Esophagus squamous epithelium (tissue), 5 donors: Measurements from ENCODE around the gene ASCL3. TPM values are rescaled to one million over a fixed set of nuclear protein-coding genes. Genes with fewer than 3 reads are reported as not detected.
"Not testable (repeated sequence)": the region's sequence is repeated elsewhere in the genome, so short reads cannot be mapped to it uniquely, and the experiment has no call there.

Experiments
- DNase-seq: peaks from one replicate; lab custom pipeline; 2025; lab: John Stamatoyannopoulos, UW
- H3K27ac ChIP-seq, 4 donors: fragments of 200-600 bp; sonication (generic); one replicate each; pipeline ENCODE4 v1.5.1; 2016 to 2019; ENCODE audit warnings: mild to moderate bottlenecking in 1 of 4
- H3K27me3 ChIP-seq, 4 donors: fragments of 200-600 bp; sonication (generic); 1 replicate in 3 of 4; 2 replicates in 1 of 4; pipeline versions ENCODE4 v1.5.1 to v1.6.0; 2017 to 2021; ENCODE audit warnings: antibody characterized with exemption in 1 of 4
- H3K36me3 ChIP-seq, 3 donors: fragments of 200-600 bp; sonication (generic); one replicate each; pipeline ENCODE4 v1.5.1; 2016 to 2019
- H3K4me1 ChIP-seq, 3 donors: fragments of 200-600 bp; sonication (generic); one replicate each; pipeline ENCODE4 v1.5.1; 2017 to 2019
- H3K4me3 ChIP-seq, 4 donors: fragments of 200-600 bp; sonication (generic); 1 replicate in 3 of 4; 2 replicates in 1 of 4; pipeline ENCODE4 v1.5.1; 2016 to 2019; ENCODE audit warnings: mild to moderate bottlenecking in 2 of 4, moderate library complexity in 1 of 4
- H3K9me3 ChIP-seq, 3 donors: fragments of 200-600 bp; sonication (generic); one replicate each; pipeline ENCODE4 v1.5.1; 2016 to 2019
- POLR2A ChIP-seq, 4 donors: fragments of 450-650 bp; IDR thresholded peaks; one replicate each; pipeline ENCODE4 v1.6.1; 2017; ENCODE audit warnings: antibody characterized with exemption in 4 of 4, mild to moderate bottlenecking in 4 of 4, moderate library complexity in 3 of 4
- WGBS, 2 donors: methylation state at CpG; one replicate each; pipeline ENCODE4 v1.1.5; 2018; 5-methylcytosine and 5-hydroxymethylcytosine counted together
- intact Hi-C: fragments of 100-400 bp; cut with DNase I; formaldehyde crosslinking; loops from one replicate; pipeline ENCODE4 v1.15.0; 2022
- total RNA-seq, 4 donors: library from RNA; depleted of rRNA; stranded (reverse); fragments of >200 nt; gene quantifications; one replicate each; pipeline ENCODE4 v1.1.0, GENCODE V29; 2016
- TF ChIP-seq, protein P1 (sequence below), 6 experiments: fragments of 450-650 bp in 4 of 6; fragments of 200-600 bp in 2 of 6; sonication (generic) in 2 of 6; IDR thresholded peaks; one replicate each; pipeline ENCODE4 v1.5.1; 2016 to 2019; ENCODE audit warnings: antibody characterized with exemption in 6 of 6, mild to moderate bottlenecking in 4 of 6, moderate library complexity in 4 of 6
- donor health status: DM: yes; HTN: yes; CAD: no.

Gene ASCL3
- not detected for total RNA-seq

DNA sequence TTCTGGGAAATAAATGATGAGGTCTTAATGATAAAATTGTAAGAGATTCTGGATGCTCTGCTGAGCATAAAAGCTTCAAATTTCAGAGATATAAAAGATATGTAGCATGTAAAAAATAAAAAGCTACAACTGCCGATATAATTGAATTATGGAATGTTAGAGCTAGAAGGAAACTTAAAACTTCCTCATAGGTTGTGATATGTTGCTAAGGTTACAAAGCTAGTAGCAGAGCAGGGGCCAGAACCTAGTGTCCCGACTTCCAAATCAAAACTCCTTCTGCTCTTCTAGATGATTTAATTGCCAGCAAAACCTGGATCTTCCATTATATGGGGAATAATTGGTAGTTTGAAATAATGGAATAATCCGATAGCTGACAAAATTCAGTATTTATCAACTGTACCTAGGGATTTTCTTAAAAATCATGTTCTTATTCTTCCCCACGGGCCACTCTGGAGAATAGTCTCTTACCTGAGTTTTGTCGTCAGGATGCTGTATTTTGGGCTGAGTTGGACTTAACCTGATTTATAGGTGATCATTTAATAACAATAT is at the start of gene ASCL3:
ASCL3 (minus strand) TSS at position 499 of the 549 bp plus-strand sequence. CDS start 4,855 bp downstream, outside the sequence.
- H3K36me3 ChIP-seq = peaks cover 0 to 12% (median 0%) of the 10 kb centered on the region in 3 donors
- DNase-seq = no peak
- WGBS, 2 donors = 69 to 81% methylated on average over 5 of the region's 5 CpGs
- H3K27ac ChIP-seq = no peak within 1 kb of the TSS
- no peaks in the 10 kb centered on the region for H3K4me1 ChIP-seq
- no peak within 1 kb of the TSS for H3K4me3 ChIP-seq
- TF ChIP-seq, protein P1, sequence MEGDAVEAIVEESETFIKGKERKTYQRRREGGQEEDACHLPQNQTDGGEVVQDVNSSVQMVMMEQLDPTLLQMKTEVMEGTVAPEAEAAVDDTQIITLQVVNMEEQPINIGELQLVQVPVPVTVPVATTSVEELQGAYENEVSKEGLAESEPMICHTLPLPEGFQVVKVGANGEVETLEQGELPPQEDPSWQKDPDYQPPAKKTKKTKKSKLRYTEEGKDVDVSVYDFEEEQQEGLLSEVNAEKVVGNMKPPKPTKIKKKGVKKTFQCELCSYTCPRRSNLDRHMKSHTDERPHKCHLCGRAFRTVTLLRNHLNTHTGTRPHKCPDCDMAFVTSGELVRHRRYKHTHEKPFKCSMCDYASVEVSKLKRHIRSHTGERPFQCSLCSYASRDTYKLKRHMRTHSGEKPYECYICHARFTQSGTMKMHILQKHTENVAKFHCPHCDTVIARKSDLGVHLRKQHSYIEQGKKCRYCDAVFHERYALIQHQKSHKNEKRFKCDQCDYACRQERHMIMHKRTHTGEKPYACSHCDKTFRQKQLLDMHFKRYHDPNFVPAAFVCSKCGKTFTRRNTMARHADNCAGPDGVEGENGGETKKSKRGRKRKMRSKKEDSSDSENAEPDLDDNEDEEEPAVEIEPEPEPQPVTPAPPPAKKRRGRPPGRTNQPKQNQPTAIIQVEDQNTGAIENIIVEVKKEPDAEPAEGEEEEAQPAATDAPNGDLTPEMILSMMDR (IDR thresholded peaks at IDR 0.05) = no peak
- TF ChIP-seq POLR2A (IDR thresholded peaks at IDR 0.05) = no peak
- H3K9me3 ChIP-seq = no peaks in the 10 kb centered on the region
- no peaks in the 10 kb centered on the region for H3K27me3 ChIP-seq
- intact Hi-C loops = no loop called here

- WGBS, 2 donors = 57 to 74% methylated on average over 1 of the region's 1 CpG
- no peak for DNase-seq
- no peak overlapping the region for H3K27ac ChIP-seq
- H3K4me3 ChIP-seq = no peak overlapping the region
- H3K27me3 ChIP-seq = no peaks in the 10 kb centered on the region
- no peaks in the 10 kb centered on the region for H3K4me1 ChIP-seq
- intact Hi-C loops = no loop called here
- TF ChIP-seq, protein P1 (IDR thresholded peaks at IDR 0.05) = no peak
- TF ChIP-seq POLR2A (IDR thresholded peaks at IDR 0.05) = no peak
- no peaks in the 10 kb centered on the region for H3K36me3 ChIP-seq
- H3K9me3 ChIP-seq = no peaks in the 10 kb centered on the region
These were observed 46.6 kb upstream of the ASCL3 start for GRCh38 chr11:8989453-8989852.

GRCh38 chr11:8988329-8989234 is 45.8 kb upstream of the ASCL3 start:
- Histone ChIP-seq H3K4me1 (no peaks in the 10 kb centered on the region), H3K9me3 (no peaks in the 10 kb centered on the region), H3K4me3 (no peak overlapping the region), H3K27me3 (no peaks in the 10 kb centered on the region), H3K36me3 (no peaks in the 10 kb centered on the region), H3K27ac (no peak overlapping the region)
- intact Hi-C loops = no loop called here
- 63 to 67% methylated on average over 2 to 3 of the region's 3 CpGs for WGBS, 2 donors
- no peak for TF ChIP-seq POLR2A (IDR thresholded peaks at IDR 0.05)
- TF ChIP-seq, protein P1 (IDR thresholded peaks at IDR 0.05) = no peak
- no peak for DNase-seq

DNA sequence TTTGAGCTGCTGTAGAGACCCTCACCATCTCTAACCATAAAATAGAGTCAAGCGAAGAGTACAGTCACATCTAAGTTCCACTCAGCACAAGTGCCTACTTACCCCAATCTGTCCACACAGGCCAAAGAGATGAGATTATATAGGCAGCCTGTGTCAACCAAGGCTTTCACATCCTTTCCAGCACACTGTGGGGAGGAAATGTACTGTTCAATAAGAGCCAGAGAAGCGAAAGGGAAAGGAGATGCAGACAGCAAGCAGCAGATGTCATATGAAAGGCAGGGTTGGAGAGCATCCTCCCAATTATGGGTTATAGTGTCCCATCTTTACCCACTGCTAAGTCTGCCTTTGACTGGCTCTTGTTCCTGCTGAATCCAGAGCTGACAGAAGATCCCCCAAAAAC is 44.6 kb upstream of the ASCL3 start:
- Histone ChIP-seq H3K4me1 (no peaks in the 10 kb centered on the region), H3K27ac (no peak overlapping the region), H3K4me3 (no peak overlapping the region), H3K9me3 (no peaks in the 10 kb centered on the region), H3K27me3 (no peaks in the 10 kb centered on the region), H3K36me3 (no peaks in the 10 kb centered on the region)
- no peak for DNase-seq
- TF ChIP-seq POLR2A (IDR thresholded peaks at IDR 0.05) = no peak
- TF ChIP-seq, protein P1 (IDR thresholded peaks at IDR 0.05) = no peak
- 79 to 95% methylated on average over 2 of the region's 2 CpGs for WGBS, 2 donors
- intact Hi-C loops = no loop called here

GRCh38 chr11:8986772-8987171 is 44.0 kb upstream of the ASCL3 start:
- H3K36me3 ChIP-seq, H3K4me1 ChIP-seq, H3K4me3 ChIP-seq, H3K27ac ChIP-seq, H3K9me3 ChIP-seq, H3K27me3 ChIP-seq, intact Hi-C loops, DNase-seq: not testable (repeated sequence)
- 90 to 93% methylated on average over 6 of the region's 6 CpGs for WGBS, 2 donors
